GM12864 (cell line): Measurements from ENCODE around the gene ASCL5.

Experiments used
- DNase-seq: peaks from one replicate; pipeline ENCODE4 v3.0.0-alpha.2; 2011; ENCODE audit warnings: low read depth
- H3K4me3 ChIP-seq: 2 replicates; pipeline ENCODE4 v1.5.1; 2011; ENCODE audit warnings: mild to moderate bottlenecking, low read depth, low read length, control low read depth
- CTCF ChIP-seq: IDR thresholded peaks from 2 replicates; pipeline ENCODE4 v1.5.1; 2011; ENCODE audit warnings: low read depth, mild to moderate bottlenecking, moderate library complexity, low read length, control low read depth, inconsistent platforms; ENCODE audit errors: missing control alignments

The ASCL5 gene

GRCh38 chr1:201126832-201127754 is at the start of gene ASCL5:
TSS of gene ASCL5 (minus strand) at chr1:201127184. CDS start at chr1:201115372, 11,812 bp downstream.
- no peak for DNase-seq
- no peak for TF ChIP-seq CTCF
- no peak within 1 kb of the TSS for H3K4me3 ChIP-seq

- H3K4me3 ChIP-seq = no peak overlapping the region
- no peak for TF ChIP-seq CTCF
- no peak for DNase-seq
Observed at GRCh38 chr1:201175820-201176500, 49.0 kb upstream of the ASCL5 start.

- H3K4me3 ChIP-seq = no peak overlapping the region
- TF ChIP-seq CTCF = no peak
- no peak for DNase-seq
Observed at GRCh38 chr1:201173736-201174135, 46.8 kb upstream of the ASCL5 start.

- no peak overlapping the region for H3K4me3 ChIP-seq
- no peak for DNase-seq
- TF ChIP-seq CTCF = no peak
Observed at GRCh38 chr1:201172999-201173610, 46.1 kb upstream of the ASCL5 start.

- H3K4me3 ChIP-seq = no peak overlapping the region
- DNase-seq = no peak
- TF ChIP-seq CTCF = no peak
Observed at GRCh38 chr1:201172326-201172725, 45.3 kb upstream of the ASCL5 start.

- DNase-seq = no peak
- H3K4me3 ChIP-seq = peak overlapping the region; percentile 59
- TF ChIP-seq CTCF = peak; percentile 52
Observed at GRCh38 chr1:201171063-201172036, 44.4 kb upstream of the ASCL5 start.
